RPMI8226 (cell line): Measurements from ENCODE around the gene NPC1.
"Not testable (repeated sequence)": the region's sequence is repeated elsewhere in the genome, so short reads cannot be mapped to it uniquely, and the experiment has no call there.

Experiments used
- DNase-seq: peaks from one replicate; pipeline ENCODE4 v3.0.0-alpha.2; 2015

The NPC1 gene

GRCh38 chr18:23608211-23608610 is 21.9 kb upstream of the NPC1 start:
- DNase-seq = no peak

- no peak for DNase-seq
Observed at GRCh38 chr18:23605941-23606340, 19.6 kb upstream of the NPC1 start.

DNA sequence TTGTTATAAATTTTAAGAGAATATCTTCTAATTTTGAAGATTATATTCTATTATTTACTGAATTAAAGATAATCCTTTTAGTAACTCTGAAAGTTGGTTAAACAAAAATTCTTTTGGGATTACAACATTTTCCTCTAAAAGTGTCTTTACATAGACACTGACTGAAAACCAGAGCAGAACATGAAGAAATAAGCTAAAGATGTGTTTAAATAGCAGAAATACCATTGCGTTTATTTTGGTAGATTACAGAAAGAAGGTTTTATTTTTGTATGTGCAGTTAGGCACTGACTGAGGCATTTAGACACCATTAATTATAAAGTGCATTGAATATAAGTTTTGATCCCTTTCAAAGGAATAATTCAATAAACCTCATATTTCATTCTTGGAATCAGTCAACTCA is 13.5 kb upstream of the NPC1 start:
- DNase-seq = no peak

GRCh38 chr18:23596183-23596582 is 9.9 kb upstream of the NPC1 start:
- peak; percentile 43 for DNase-seq

- DNase-seq = no peak
Observed at GRCh38 chr18:23595591-23595990, 9.3 kb upstream of the NPC1 start.

DNA sequence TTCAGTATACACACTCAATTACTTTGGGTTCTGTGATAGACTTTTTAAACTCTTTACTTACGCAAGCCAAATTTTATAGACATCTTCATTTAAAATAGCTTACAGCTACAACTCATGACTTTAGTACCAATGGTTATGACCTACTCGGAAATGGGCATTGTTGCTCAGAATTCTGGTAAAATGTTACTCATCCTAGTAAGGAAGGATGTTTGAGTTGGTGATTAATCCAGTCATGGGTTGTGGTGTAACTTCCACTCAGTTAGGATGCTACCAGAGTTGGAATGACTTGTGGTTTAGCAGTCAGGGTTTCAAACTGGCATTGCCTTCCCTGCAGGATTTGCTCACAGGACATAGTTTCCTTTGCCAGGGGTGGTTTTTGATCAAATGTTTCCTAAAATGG is 7.4 kb upstream of the NPC1 start:
- no peak for DNase-seq

GRCh38 chr18:23592911-23593310 is 6.6 kb upstream of the NPC1 start:
- DNase-seq = no peak

DNA sequence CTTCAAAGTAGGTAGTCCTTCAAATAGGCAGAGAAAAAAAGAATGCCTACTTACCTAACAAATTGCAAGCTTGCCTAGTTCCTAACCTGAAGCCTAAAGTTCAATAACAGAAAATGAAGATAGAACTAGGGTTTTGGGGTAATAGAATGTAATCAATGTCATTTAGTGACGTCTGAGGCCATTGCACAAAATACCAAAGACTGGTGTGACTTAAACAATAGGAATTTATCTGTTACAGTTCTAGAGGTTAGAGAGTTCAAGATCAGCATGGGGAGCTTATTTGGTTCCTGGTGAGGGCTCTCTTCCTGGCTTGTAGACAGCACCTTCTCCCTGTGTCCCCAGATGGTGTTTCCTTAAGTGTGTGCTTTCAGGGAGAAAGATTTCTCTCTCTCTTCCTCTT is 4.7 kb upstream of the NPC1 start:
- no peak for DNase-seq

DNA sequence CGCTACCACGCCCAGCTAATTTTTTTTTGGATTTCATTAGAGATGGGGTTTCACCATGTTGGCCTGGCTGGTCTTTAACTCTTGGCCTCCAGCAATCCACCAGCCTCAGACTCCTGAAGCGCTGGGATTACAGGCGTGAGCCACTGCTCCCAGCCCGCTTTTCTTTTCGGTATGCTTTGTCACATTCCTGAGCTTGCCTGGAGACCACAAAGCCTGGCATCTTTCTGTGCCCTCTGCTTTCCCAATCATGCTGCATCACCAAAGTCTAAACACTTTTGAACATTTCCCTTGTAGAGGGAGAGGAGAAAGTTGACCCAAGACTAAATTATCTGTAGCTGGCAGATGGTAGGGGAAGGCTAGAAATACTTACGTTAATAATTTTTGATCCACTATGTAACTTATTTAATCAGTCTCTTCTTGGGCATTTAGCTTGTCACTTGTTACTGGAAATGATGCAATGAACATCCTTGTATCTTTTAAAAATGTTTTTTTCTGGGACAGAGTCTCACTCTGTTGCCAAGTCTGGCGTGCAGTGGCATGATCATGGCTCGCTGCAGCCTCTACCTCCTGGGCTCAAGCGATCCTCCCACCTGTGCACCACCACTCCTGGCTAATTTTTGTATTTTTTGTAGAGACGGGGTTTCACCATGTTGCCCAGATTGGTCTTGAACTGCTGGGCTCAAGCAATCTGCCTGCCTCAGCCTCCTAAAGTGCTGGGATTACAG is 2.7 kb upstream of the NPC1 start:
- DNase-seq = no peak

- DNase-seq = peak; percentile 13
Observed at GRCh38 chr18:23587220-23587642, 925 bp upstream of the NPC1 start.

- no peak for DNase-seq
Observed at GRCh38 chr18:23585897-23586248, 433 bp downstream of the NPC1 start.

- DNase-seq = peak; percentile 47
Observed at GRCh38 chr18:23585007-23585871, 1.1 kb downstream of the NPC1 start.

GRCh38 chr18:23584019-23584983 is 2.0 kb downstream of the NPC1 start:
- no peak for DNase-seq

- DNase-seq = no peak
Observed at GRCh38 chr18:23583071-23583865, 3.0 kb downstream of the NPC1 start.

- no peak for DNase-seq
Observed at GRCh38 chr18:23580677-23581367, 5.5 kb downstream of the NPC1 start.

DNA sequence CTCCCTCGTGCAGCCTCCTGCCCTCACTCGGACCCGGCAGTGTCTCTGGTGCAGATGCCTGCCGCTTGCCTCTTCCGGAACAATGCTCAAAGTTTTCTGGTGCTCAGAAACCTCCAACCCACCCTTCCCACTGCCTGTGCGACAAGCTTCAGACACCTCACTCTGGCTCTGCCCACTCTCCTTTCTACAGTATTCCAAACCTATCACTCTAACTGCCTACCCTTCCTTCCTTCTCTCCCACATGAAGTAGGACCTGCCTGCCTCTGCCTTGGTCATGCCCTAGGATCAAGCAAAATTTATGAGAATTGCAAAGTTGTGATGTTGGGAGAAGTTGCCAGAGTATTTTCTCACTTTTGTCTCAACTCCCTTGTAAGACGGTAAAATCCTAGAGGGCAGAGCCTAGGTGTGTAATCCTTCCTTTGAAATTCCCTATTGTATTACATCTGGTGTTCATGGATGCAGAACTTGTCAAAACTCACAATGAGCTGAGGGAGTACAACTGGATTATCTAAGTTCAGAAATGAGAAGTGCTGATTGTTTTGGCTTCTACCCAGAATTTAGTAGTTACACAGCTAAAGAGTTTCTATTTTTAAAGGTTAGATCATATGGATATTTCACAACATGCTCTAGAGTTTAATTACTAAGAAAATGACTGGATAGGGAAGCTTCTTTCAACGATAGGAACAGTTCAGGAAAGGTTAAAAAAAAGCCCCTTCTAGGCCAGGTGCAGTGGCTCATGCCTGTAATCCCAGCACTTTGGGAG is 7.2 kb downstream of the NPC1 start:
- peak; percentile 17 for DNase-seq

GRCh38 chr18:23578067-23578701 is 8.1 kb downstream of the NPC1 start:
- peak; percentile 23 for DNase-seq

GRCh38 chr18:23577521-23577920 is 8.8 kb downstream of the NPC1 start:
- DNase-seq = not testable (repeated sequence)

DNA sequence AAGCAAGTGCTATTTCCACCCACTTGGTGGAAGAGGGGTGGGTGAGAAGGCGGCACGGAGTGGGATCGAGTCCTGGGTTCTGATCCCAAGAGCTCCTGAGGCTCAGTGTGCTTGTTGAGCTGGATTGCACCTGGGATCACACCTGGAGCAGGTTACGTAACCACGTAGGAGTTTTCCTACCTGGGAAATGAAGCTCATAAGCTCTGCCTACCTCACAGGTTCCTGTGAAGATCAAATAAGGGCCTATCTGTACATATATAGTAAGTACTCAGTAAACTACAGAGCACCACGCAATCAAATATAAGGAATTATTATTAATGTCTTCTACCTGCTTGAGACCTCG is 11.0 kb downstream of the NPC1 start:
- DNase-seq = no peak

- DNase-seq = no peak
Observed at GRCh38 chr18:23574611-23575308, 11.5 kb downstream of the NPC1 start.
